ENCODE measurements around the gene FRAT1.
"Not testable (repeated sequence)": the region's sequence is repeated elsewhere in the genome, so short reads cannot be mapped to it uniquely, and the experiment has no call there.

DNA sequence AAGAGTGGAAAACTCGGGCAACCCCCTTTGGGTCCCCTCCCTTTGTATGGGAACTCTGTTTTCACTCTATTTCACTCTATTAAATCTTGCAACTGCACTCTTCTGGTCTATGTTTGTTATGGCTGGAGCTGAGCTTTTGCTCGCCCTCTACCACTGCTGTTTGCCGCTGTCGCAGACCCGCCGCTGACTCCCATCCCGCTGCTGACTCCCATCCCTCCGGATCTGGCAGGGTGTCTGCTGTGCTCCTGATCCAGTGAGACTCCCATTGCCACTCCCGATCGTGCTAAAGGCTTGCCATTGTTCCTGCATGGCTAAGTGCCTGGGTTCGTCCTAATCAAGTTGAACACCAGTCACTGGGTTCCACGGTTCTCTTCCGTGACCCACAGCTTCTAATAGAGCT lies 29.0 kb upstream of the FRAT1 start:
- TF ChIP-seq CTCF, POLR2A (IDR thresholded peaks at IDR 0.05): not testable (repeated sequence)
